Measurements from ENCODE around the gene PHLDB1.
A peak's percentile ranks its signal among the peaks of the same experiment; 100 is the strongest.

The PHLDB1 gene

GRCh38 chr11:118633979-118634378 lies 26.6 kb downstream of the PHLDB1 start:
- peaks cover 60% of the 10 kb centered on the region for H3K27me3 Mint-ChIP-seq
- no peak overlapping the region for H3K27ac Mint-ChIP-seq
- no peaks in the 10 kb centered on the region for H3K9me3 Mint-ChIP-seq
- no peak for DNase-seq
- H3K36me3 Mint-ChIP-seq = no peaks in the 10 kb centered on the region
- CTCF ChIA-PET = no interaction called here
- no peak overlapping the region for H3K4me3 Mint-ChIP-seq
- no peaks in the 10 kb centered on the region for H3K4me1 Mint-ChIP-seq

DNA sequence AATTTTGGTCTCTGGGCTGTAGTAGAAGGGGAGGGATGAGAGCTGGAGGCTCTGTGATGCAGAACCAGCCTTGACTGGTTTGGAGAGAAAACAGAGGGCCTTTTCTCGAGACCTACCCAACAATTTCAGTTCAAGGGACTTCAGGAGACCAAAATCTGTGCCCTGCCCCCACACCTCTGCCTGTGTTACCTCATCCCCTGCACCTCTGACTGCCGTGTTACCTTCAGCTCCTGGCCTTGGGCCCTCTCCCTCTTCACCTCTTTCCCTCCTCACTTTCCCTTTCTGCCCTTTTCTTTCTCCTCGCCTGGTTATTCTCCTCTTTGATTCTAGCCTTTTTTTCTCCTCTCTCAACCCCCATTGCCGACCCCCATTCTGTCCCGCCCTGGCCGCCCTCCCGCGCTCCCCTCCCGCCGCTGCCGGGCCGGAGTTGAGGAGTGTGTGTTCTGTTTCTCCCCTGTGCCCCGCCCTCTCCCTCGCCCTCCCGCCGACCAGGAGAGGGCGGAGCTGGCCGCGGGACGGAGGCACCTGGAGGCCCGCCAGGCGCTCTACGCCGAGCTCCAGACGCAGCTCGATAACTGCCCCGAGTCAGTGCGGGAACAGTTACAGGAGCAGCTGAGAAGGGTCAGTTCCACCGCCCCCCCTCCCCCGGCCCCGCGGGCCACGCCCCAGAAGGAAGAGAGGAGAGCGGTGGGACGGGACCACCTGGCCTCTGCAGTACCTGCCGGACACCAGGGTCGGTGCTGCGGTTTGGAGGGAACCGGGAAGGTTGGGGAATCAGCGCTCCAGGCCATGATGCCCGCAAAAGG lies 27.2 kb downstream of the PHLDB1 start:
- CTCF ChIA-PET = interaction anchor here (1.3 to 2.3 kb wide), 2 partner anchors 22 to 25 kb away, joined by 3 to 7 read pairs; no protein-coding TSS in a partner anchor
- Mint-ChIP-seq H3K27me3 (peaks cover 54% of the 10 kb centered on the region), H3K36me3 (no peaks in the 10 kb centered on the region), H3K27ac (no peak overlapping the region), H3K4me3 (no peak overlapping the region), H3K4me1 (no peaks in the 10 kb centered on the region), H3K9me3 (no peaks in the 10 kb centered on the region)
- DNase-seq = peak; percentile 36

- H3K36me3 Mint-ChIP-seq = no peaks in the 10 kb centered on the region
- H3K4me3 Mint-ChIP-seq = no peak overlapping the region
- CTCF ChIA-PET = interaction anchor here (1.3 to 2.3 kb wide), 2 partner anchors 22 to 24 kb away, joined by 3 to 7 read pairs; no protein-coding TSS in a partner anchor
- DNase-seq = no peak
- H3K4me1 Mint-ChIP-seq = no peaks in the 10 kb centered on the region
- H3K27ac Mint-ChIP-seq = no peak overlapping the region
- H3K9me3 Mint-ChIP-seq = no peaks in the 10 kb centered on the region
- peaks cover 50% of the 10 kb centered on the region for H3K27me3 Mint-ChIP-seq
These were observed 27.8 kb downstream of the PHLDB1 start for GRCh38 chr11:118635237-118635591.

DNA sequence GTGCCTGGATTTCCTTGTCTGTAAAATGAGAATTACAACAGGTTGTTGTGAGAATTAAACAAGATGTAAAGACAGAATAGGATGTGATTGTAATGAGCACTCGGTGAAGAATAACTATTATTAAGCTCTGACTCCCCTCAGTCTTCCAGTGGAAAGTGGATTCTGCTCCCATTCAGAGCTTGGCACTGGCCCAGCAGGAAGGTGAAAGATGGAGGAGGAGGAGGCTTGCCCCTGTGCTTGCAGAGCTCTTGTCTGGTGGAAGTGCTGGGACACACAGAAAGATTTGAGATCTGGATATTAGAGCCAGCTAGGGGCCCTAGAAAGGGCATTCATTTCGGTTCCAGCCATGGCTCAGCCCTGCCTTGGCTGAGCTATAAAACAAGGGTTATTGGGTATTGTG lies 28.2 kb downstream of the PHLDB1 start:
- CTCF ChIA-PET = interaction anchor here (0.8 to 2.3 kb wide), 3 partner anchors 23 to 49 kb away, joined by 3 to 7 read pairs (median 3); no protein-coding TSS in a partner anchor
- no peaks in the 10 kb centered on the region for H3K9me3 Mint-ChIP-seq
- no peak overlapping the region for H3K27ac Mint-ChIP-seq
- DNase-seq = no peak
- no peaks in the 10 kb centered on the region for H3K4me1 Mint-ChIP-seq
- H3K27me3 Mint-ChIP-seq = peaks cover 50% of the 10 kb centered on the region
- no peaks in the 10 kb centered on the region for H3K36me3 Mint-ChIP-seq
- no peak overlapping the region for H3K4me3 Mint-ChIP-seq

DNA sequence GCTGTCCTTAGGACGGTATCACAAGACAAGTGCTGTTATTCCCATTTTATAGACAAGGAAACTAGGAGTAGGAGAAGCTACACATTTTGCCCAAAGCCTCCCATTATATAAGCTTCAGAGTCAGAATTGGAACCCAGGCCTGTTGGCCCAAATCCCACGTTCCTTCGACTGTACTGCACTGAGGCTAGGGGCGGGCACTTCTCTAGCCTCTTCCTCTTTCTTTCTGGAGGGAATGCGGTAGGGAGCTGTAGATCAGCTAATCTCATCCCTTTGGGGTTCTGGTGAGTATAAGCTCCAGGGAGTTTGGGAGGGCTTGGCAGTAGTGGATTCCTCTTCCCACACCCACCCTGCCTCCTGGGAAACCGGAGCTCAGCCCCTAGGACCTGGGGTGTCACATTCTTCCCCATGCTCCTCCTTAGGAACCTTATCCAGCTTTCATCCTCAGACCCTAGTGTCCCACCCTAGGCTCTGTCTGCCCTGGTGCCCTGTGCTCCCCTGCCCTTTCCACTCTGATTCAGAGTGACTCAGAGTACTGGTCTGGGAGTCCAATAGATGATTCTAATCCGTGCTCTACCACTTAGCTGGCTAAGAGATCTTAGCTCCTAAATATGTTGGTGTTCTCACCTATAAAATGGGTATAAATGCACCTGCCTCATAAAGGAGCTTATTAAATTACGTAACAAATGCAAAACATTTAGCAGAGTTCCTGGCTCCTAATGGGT lies 29.3 kb downstream of the PHLDB1 start:
- CTCF ChIA-PET = interaction anchor here (0.6 to 2.3 kb wide), 6 partner anchors 9 to 147 kb away, joined by 3 to 8 read pairs (median 4); no protein-coding TSS in a partner anchor
- Mint-ChIP-seq H3K4me3 (no peak overlapping the region), H3K27ac (no peak overlapping the region), H3K9me3 (no peaks in the 10 kb centered on the region), H3K36me3 (no peaks in the 10 kb centered on the region), H3K27me3 (peaks cover 44% of the 10 kb centered on the region), H3K4me1 (no peaks in the 10 kb centered on the region)
- DNase-seq = no peak

GRCh38 chr11:118638726-118639125 lies 31.3 kb downstream of the PHLDB1 start:
- Mint-ChIP-seq H3K9me3 (no peaks in the 10 kb centered on the region), H3K4me1 (no peaks in the 10 kb centered on the region), H3K27ac (no peak overlapping the region), H3K36me3 (no peaks in the 10 kb centered on the region), H3K27me3 (peaks cover 33% of the 10 kb centered on the region), H3K4me3 (no peak overlapping the region)
- no peak for DNase-seq
- CTCF ChIA-PET = interaction anchor here (2.2 kb wide), 1 partner anchor 20 kb away, joined by 9 read pairs; no protein-coding TSS in a partner anchor

DNA sequence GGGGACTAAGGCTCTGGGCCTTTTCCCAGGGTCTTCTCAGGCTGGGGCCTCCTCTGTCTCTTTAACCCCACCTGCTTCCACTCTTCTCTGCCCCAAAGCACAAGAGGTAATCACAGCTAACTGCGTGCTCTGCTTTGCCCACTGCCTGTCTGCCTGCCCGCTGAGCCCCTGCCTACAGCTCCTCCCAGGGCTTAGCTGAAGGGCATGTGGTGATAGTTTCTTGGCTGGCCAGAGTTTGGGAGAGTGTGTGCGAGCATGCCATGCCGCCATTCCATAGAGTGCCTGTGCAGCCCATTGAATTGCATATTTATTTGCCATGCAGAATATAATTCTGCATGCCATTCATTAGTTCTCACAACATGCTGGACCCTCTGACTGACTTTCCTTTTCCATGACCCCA lies 32.5 kb downstream of the PHLDB1 start:
- H3K4me3 Mint-ChIP-seq = no peak overlapping the region

DNA sequence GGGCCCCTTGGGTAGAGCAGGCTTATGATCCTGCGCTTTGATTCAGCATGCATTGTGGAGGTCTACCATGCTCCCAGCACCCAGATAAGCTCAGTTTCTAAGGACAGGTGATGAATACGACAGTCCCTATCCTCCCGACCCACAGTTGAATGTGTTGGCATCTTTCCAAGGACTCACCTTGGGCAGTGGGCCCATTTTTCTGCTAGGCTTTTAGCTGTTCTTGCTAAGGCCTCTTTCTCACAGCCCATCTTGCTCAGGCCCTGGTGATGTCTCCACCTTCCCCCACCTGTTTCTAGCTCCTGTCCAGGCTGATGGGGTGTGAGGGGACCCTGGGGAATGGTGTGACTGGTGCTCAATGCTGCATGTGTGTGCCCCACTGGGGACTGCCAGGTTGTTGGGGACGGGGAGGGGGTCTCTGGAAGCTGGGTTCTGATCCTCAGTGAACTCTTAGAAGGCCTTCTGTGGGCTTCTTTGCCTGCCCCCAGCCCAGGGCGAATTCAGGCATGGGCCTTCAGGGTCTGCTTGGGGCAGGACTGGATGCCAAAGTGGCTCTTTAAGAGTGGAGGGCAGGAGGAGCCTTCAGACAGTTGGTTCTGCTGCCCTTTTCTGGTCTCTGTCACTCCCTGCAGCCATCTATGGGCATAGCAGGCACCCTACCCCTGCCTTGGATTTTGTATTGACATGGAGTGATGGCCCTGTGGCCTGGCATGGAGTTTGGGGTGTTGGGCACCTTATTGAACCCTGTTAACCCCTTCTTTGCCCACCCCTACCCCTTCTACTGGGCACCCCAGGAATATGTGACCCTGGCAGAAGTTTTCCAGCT lies 33.1 kb downstream of the PHLDB1 start:
- H3K36me3 Mint-ChIP-seq = no peaks in the 10 kb centered on the region
- H3K9me3 Mint-ChIP-seq = no peaks in the 10 kb centered on the region
- no peaks in the 10 kb centered on the region for H3K4me1 Mint-ChIP-seq
- H3K4me3 Mint-ChIP-seq = no peak overlapping the region
- H3K27ac Mint-ChIP-seq = no peak overlapping the region
- DNase-seq = no peak
- CTCF ChIA-PET = interaction anchor here (2.2 kb wide), 1 partner anchor 18 kb away, joined by 9 read pairs; no protein-coding TSS in a partner anchor
- peaks cover 20% of the 10 kb centered on the region for H3K27me3 Mint-ChIP-seq

More for the DNA sequence above, 32.5 kb downstream of the PHLDB1 start:
- CTCF ChIA-PET = interaction anchor here (2.2 kb wide), 1 partner anchor 19 kb away, joined by 9 read pairs; no protein-coding TSS in a partner anchor
- no peaks in the 10 kb centered on the region for H3K4me1 Mint-ChIP-seq
- H3K36me3 Mint-ChIP-seq = no peaks in the 10 kb centered on the region
- no peak overlapping the region for H3K27ac Mint-ChIP-seq
- DNase-seq = no peak
- peaks cover 24% of the 10 kb centered on the region for H3K27me3 Mint-ChIP-seq
- H3K9me3 Mint-ChIP-seq = no peaks in the 10 kb centered on the region

- H3K27ac Mint-ChIP-seq = no peak overlapping the region
- CTCF ChIA-PET = no interaction called here
- H3K36me3 Mint-ChIP-seq = no peaks in the 10 kb centered on the region
- DNase-seq = no peak
- H3K27me3 Mint-ChIP-seq = peaks cover 15% of the 10 kb centered on the region
- H3K9me3 Mint-ChIP-seq = no peaks in the 10 kb centered on the region
- no peak overlapping the region for H3K4me3 Mint-ChIP-seq
- H3K4me1 Mint-ChIP-seq = no peaks in the 10 kb centered on the region
These were observed 34.1 kb downstream of the PHLDB1 start for GRCh38 chr11:118641397-118642019.

DNA sequence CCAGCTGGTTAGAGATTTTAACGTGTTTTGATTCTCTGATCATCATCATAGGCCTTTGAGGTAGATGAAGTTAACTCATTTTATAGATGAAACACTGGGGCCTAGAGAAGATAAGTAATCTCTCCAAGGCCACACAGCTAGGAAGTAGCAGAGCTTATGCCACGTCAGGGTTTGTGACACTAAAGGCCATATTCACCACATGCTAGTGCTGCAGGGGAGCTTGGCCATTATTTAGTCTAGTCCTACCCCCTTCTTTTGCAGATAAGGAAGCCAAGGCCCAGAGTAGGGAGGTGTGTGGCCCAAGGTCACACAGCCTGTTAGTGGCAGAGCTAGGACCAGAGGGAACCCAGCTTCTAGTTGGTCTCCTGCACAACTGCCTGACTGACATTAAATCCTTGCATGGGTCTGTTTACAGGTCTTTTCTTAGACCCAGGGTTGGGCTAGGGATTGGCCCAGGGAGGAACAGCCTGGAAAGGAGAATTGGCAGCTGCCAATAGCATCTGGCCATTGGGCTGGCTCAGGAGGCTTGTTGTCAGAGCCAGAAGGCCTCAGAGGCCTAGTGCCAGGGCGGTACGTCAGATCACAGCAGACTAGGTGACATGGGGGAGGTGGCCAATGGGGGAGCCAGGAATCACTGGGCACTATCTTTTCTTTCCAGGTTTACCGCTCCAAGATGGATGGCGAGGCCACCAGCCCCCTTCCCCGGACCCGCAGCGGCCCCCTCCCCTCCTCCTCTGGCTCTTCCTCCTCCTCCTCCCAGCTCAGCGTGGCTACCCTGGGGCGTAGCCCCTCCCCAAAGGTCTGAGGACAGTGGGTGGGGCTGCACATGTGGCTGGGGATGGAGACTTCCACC lies 36.0 kb downstream of the PHLDB1 start:
- H3K36me3 Mint-ChIP-seq = no peaks in the 10 kb centered on the region
- peaks cover 17% of the 10 kb centered on the region for H3K27me3 Mint-ChIP-seq
- H3K4me1 Mint-ChIP-seq = no peaks in the 10 kb centered on the region
- no peaks in the 10 kb centered on the region for H3K9me3 Mint-ChIP-seq
- CTCF ChIA-PET = interaction anchor here (1.0 kb wide), 1 partner anchor 18 kb away, joined by 3 read pairs; no protein-coding TSS in a partner anchor
- no peak for DNase-seq
- no peak overlapping the region for H3K4me3 Mint-ChIP-seq
- no peak overlapping the region for H3K27ac Mint-ChIP-seq

DNA sequence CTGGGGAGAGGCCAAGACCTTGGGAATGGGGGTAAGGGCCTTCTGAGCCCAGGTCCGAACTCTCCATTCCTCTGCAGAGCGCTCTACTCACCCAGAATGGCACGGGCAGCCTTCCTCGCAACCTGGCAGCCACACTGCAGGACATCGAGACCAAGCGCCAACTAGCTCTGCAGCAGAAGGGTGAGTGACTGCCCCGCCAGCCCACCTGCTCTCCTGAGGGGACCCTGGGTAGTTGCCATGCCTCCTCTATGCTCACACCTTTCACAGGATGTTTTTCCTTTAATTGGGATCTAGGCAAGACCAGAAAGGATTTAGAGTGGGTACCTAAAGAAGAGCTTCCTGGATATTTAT lies 36.6 kb downstream of the PHLDB1 start:
- Mint-ChIP-seq H3K9me3 (no peaks in the 10 kb centered on the region), H3K27ac (no peak overlapping the region)
- CTCF ChIA-PET = no interaction called here

DNA sequence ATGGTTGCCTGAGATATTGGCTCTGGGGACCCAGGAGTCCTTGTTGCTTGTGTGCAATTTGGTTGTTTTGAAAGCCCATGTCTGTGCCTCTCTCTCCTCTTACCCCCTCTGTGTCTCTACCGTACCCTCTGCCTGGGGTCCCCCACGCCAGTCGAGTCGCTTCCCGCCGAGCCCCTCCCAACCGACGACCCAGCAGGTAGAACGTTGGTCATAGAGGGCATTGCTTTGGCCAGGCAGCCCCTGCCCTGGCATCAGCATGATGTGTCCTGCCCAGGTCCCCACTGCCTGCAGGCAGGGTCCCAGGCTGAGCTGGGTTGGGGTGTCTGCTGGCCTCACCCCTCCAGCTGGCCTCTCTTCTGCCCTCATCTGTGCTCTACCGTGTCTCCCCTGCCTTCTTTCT lies 37.1 kb downstream of the PHLDB1 start:
- no peaks in the 10 kb centered on the region for H3K9me3 Mint-ChIP-seq
- no peak overlapping the region for H3K4me3 Mint-ChIP-seq
- no peak for DNase-seq
- H3K36me3 Mint-ChIP-seq = no peaks in the 10 kb centered on the region
- CTCF ChIA-PET = no interaction called here
- no peak overlapping the region for H3K27ac Mint-ChIP-seq
- no peaks in the 10 kb centered on the region for H3K4me1 Mint-ChIP-seq
- peaks cover 14% of the 10 kb centered on the region for H3K27me3 Mint-ChIP-seq

More for the DNA sequence above, 36.6 kb downstream of the PHLDB1 start:
- Mint-ChIP-seq H3K4me1 (no peaks in the 10 kb centered on the region), H3K4me3 (no peak overlapping the region), H3K27me3 (peaks cover 14% of the 10 kb centered on the region), H3K36me3 (no peaks in the 10 kb centered on the region)
- DNase-seq = no peak
